A549 (cell line): ENCODE data around the gene QARS1. TPM values are rescaled to one million over a fixed set of nuclear protein-coding genes. Genes with fewer than 3 reads are reported as not detected.

Experiments
- ATAC-seq, 2 experiments: fragments of 200-7000 bp in 1 of 2; fragments of >200 bp in 1 of 2; cut with Nextera tagmentation in 1 of 2; cut with Tn5 transposase in 1 of 2; 3 replicates each; pipeline versions ENCODE4 v1.8.0 to v1.9.1; 2018 to 2020; ENCODE audit warnings: mild to moderate bottlenecking in 1 of 2, moderate library complexity in 1 of 2
- CTCF ChIA-PET: fragments of 300-600 bp; sonication (Branson Sonifier 250); formaldehyde crosslinking; extraction: SDS; loops from one replicate; lab custom pipeline; 2021; ENCODE audit warnings: antibody characterized with exemption, inconsistent platforms; lab: Yijun Ruan, JAX
- POLR2A ChIA-PET: fragments of 350-600 bp; formaldehyde crosslinking; extraction: SDS; loops from one replicate; lab custom pipeline; 2021; ENCODE audit warnings: antibody characterized with exemption, inconsistent platforms; lab: Yijun Ruan, JAX
- DNase-seq, 2 experiments: peaks; one replicate each; pipeline versions ENCODE4 v3.0.0 to v3.0.0-alpha.2; 2011 to 2016; ENCODE audit warnings: low read depth in 1 of 2, low spot score in 1 of 2
- FAIRE-seq: peaks from 2 replicates; lab custom pipeline; 2011; peaks lifted over from hg19 to GRCh38; lab: Jason Lieb, UNC
- H3K27ac ChIP-seq, 2 experiments: fragments of >200 bp; sonication (Bioruptor Twin); formaldehyde crosslinking; 3 replicates each; pipeline ENCODE4 v1.5.1; 2016 to 2017
- H3K4me1 ChIP-seq: fragments of >200 bp; sonication (Bioruptor Twin); formaldehyde crosslinking; 3 replicates; pipeline ENCODE4 v1.6.1; 2016
- H3K4me2 ChIP-seq: fragments of >200 bp; sonication (Bioruptor Twin); formaldehyde crosslinking; 3 replicates; pipeline ENCODE4 v1.6.1; 2016
- H3K4me3 ChIP-seq: fragments of >200 bp; sonication (Bioruptor Twin); formaldehyde crosslinking; 3 replicates; pipeline ENCODE4 v1.5.1; 2016
- H3K9me3 ChIP-seq: fragments of >200 bp; sonication (Bioruptor Twin); formaldehyde crosslinking; 3 replicates; pipeline ENCODE4 v1.6.1; 2016
- CBX8 ChIP-seq: fragments of 200-600 bp; sonication (generic); IDR thresholded peaks from 2 replicates; pipeline ENCODE4 v1.6.1; 2016
- CEBPB ChIP-seq, 2 experiments: fragments of >200 bp in 1 of 2; sonication (Bioruptor Twin) in 1 of 2; formaldehyde crosslinking in 1 of 2; IDR thresholded peaks; 2 replicates each; pipeline ENCODE4 v1.6.1; 2012 to 2016
- EHF ChIP-seq: fragments of 250-450 bp; sonication (Bioruptor Pico); IDR thresholded peaks from 2 replicates; pipeline ENCODE4 v1.5.0; 2020; ENCODE audit warnings: mild to moderate bottlenecking
- ELK1 ChIP-seq: fragments of 150-350 bp; IDR thresholded peaks from 2 replicates; pipeline ENCODE4 v1.6.1; 2014; ENCODE audit warnings: low read depth, mild to moderate bottlenecking, low read length
- FOXS1 ChIP-seq: fragments of 250-450 bp; sonication (Bioruptor Pico); IDR thresholded peaks from 2 replicates; pipeline ENCODE4 v1.5.0; 2020; ENCODE audit warnings: mild to moderate bottlenecking, moderate library complexity
- GATA3 ChIP-seq: IDR thresholded peaks from 2 replicates; pipeline ENCODE4 v1.6.1; 2012; ENCODE audit warnings: borderline replicate concordance
- HOXB5 ChIP-seq: fragments of 250-450 bp; sonication (Bioruptor Pico); IDR thresholded peaks from 2 replicates; pipeline ENCODE4 v1.5.0; 2020; ENCODE audit warnings: mild to moderate bottlenecking, moderate library complexity
- JUN ChIP-seq, 2 experiments: fragments of >200 bp; sonication (Bioruptor Twin); formaldehyde crosslinking; IDR thresholded peaks; 2 replicates in 1 of 2; 3 replicates in 1 of 2; pipeline ENCODE4 v1.6.1; 2016 to 2017
- KDM5A ChIP-seq: fragments of 200-600 bp; sonication (generic); IDR thresholded peaks from 2 replicates; pipeline ENCODE4 v1.6.1; 2016; ENCODE audit warnings: antibody characterized with exemption, mild to moderate bottlenecking
- MAX ChIP-seq: IDR thresholded peaks from 2 replicates; pipeline ENCODE4 v1.6.1; 2012
- MAZ ChIP-seq: fragments of 150-350 bp; IDR thresholded peaks from 2 replicates; pipeline ENCODE4 v1.6.1; 2014; ENCODE audit warnings: antibody characterized with exemption, low read depth, low read length, borderline replicate concordance
- NPAS2 ChIP-seq: fragments of 250-450 bp; sonication (Bioruptor Pico); IDR thresholded peaks from 2 replicates; pipeline ENCODE4 v1.8.0; 2022; ENCODE audit warnings: mild to moderate bottlenecking, moderate library complexity, borderline replicate concordance
- PBX3 ChIP-seq: IDR thresholded peaks from 2 replicates; pipeline ENCODE4 v1.6.1; 2012
- PHF8 ChIP-seq: fragments of 200-600 bp; sonication (generic); IDR thresholded peaks from 2 replicates; pipeline ENCODE4 v1.6.1; 2016; ENCODE audit warnings: low read depth, mild to moderate bottlenecking, antibody characterized with exemption, moderate library complexity, borderline replicate concordance
- POLR2A ChIP-seq: IDR thresholded peaks from 2 replicates; pipeline ENCODE4 v1.6.1; 2012; ENCODE audit warnings: mild to moderate bottlenecking, low read length
- RAD21 ChIP-seq, 2 experiments: fragments of >200 bp in 1 of 2; sonication (Bioruptor Twin) in 1 of 2; formaldehyde crosslinking in 1 of 2; IDR thresholded peaks in 1 of 2; conservative IDR thresholded peaks in 1 of 2; 2 replicates in 1 of 2; 3 replicates in 1 of 2; pipeline ENCODE4 v1.6.1; 2012 to 2018; ENCODE audit warnings: inconsistent platforms in 1 of 2
- RCOR1 ChIP-seq: fragments of 150-350 bp; IDR thresholded peaks from 2 replicates; pipeline ENCODE4 v1.6.1; 2014; ENCODE audit warnings: antibody characterized with exemption, low read length, low read depth
- RFX5 ChIP-seq: fragments of 450-650 bp; IDR thresholded peaks from 2 replicates; pipeline ENCODE4 v1.7.1; 2014; ENCODE audit warnings: antibody characterized with exemption, mild to moderate bottlenecking, moderate library complexity
- SREBF2 ChIP-seq: fragments of 450-650 bp; IDR thresholded peaks from 2 replicates; pipeline ENCODE4 v1.6.1; 2014; ENCODE audit warnings: mild to moderate bottlenecking, moderate library complexity
- TFCP2L1 ChIP-seq: fragments of 250-450 bp; sonication (Bioruptor Pico); IDR thresholded peaks from 2 replicates; pipeline ENCODE4 v1.5.0; 2021; ENCODE audit warnings: mild to moderate bottlenecking
- TP53 ChIP-seq: fragments of 250-450 bp; sonication (Bioruptor Pico); IDR thresholded peaks from 2 replicates; pipeline ENCODE4 v1.5.0; 2021; ENCODE audit warnings: mild to moderate bottlenecking, moderate library complexity
- USF2 ChIP-seq: fragments of 450-650 bp; IDR thresholded peaks from 2 replicates; pipeline ENCODE4 v1.6.1; 2014; ENCODE audit warnings: antibody characterized with exemption
- ZFP36 ChIP-seq: fragments of 450-650 bp; IDR thresholded peaks from 2 replicates; pipeline ENCODE4 v1.6.1; 2014; ENCODE audit warnings: borderline replicate concordance; ENCODE audit not compliant: partially characterized antibody
- ZNF302 ChIP-seq: fragments of 250-450 bp; sonication (Bioruptor Pico); IDR thresholded peaks from 2 replicates; pipeline ENCODE4 v1.9.0; 2021; ENCODE audit warnings: inconsistent platforms, mild to moderate bottlenecking, moderate library complexity
- ZSCAN20 ChIP-seq: fragments of 250-450 bp; sonication (Bioruptor Pico); IDR thresholded peaks from 2 replicates; pipeline ENCODE4 v1.8.0; 2022; ENCODE audit warnings: mild to moderate bottlenecking, moderate library complexity
- WGBS: methylation state at CpG from one replicate; pipeline ENCODE4 v1.1.6; 2017; ENCODE audit errors: missing lambda C conversion rate; 5-methylcytosine and 5-hydroxymethylcytosine counted together
- polyA minus RNA-seq: library from RNA; depleted of rRNA, polyadenylated mRNA; stranded (reverse); fragments of >200 nt; gene quantifications from 2 replicates; pipeline ENCODE4 v1.2.3, GENCODE V29; 2011; rRNA and poly(A)+ RNA removed
- polyA plus RNA-seq, 4 experiments: library from polyadenylated mRNA; depleted of rRNA in 3 of 4; stranded (reverse); fragments of >200 nt; fragmentation: RNase III in 1 of 4; extraction: RNeasy Plus Mini Kit Qiagen cat#74134 plus additional on column Dnase treatment in 1 of 4; gene quantifications; 2 replicates in 3 of 4; 3 replicates in 1 of 4; pipeline ENCODE4 v1.2.3, GENCODE V29; 2011 to 2017

QARS1 gene
- polyA plus RNA-seq (2011; rRNA removed) (118 and 196 TPM in 2 replicates), polyA plus RNA-seq (2017; fragmentation: RNase III; extraction: RNeasy Plus Mini Kit Qiagen cat#74134 plus additional on column Dnase treatment) (157 to 166 TPM (median 164 TPM) in 3 replicates), polyA minus RNA-seq (235 and 239 TPM in 2 replicates)
- 162 and 199 TPM in 2 replicates for polyA plus RNA-seq (2012; cell fraction: cytosol; rRNA removed)
- polyA plus RNA-seq (2012; cell fraction: nucleus; rRNA removed) = 708 and 819 TPM in 2 replicates

- CTCF ChIA-PET = no interaction called here
These were observed at the start of gene QARS1 for GRCh38 chr3:49104427-49105291. QARS1 (minus strand) TSS chr3:49104757; CDS start chr3:49104733, 24 bp downstream.

GRCh38 chr3:49153349-49153912 lies 48.9 kb upstream of the QARS1 start:
- no peak overlapping the region for H3K4me3 ChIP-seq
- WGBS = 73% methylated on average over 3 of the region's 3 CpGs
- FAIRE-seq = no peak
- POLR2A ChIA-PET = no interaction called here
- H3K9me3 ChIP-seq = no peaks in the 10 kb centered on the region
- H3K4me1 ChIP-seq = no peaks in the 10 kb centered on the region
- H3K27ac ChIP-seq = no peak overlapping the region
- ATAC-seq = 0 out of 6 replicates have a peak, but pooled peaks of 1 of the 2 experiments have one; percentile 10
- TF ChIP-seq TFCP2L1 (no peak), PHF8 (no peak), RCOR1 (no peak), ZFP36 (no peak), JUN (IDR thresholded peaks at IDR 0.05) (no peak)
- TF ChIP-seq, all 56 proteins: peak for 0
- DNase-seq = no peak
- CTCF ChIA-PET = interaction anchor here (0.6 to 1.3 kb wide), 3 partner anchors 18 to 59 kb away, joined by 3 to 4 read pairs (median 3); partner anchors contain the start of genes KLHDC8B and QRICH1
- no peak overlapping the region for H3K4me2 ChIP-seq

More at GRCh38 chr3:49104427-49105291, at the start of gene QARS1:
- TF ChIP-seq TFCP2L1 = no peak
- TF ChIP-seq PBX3 = no peak
- TF ChIP-seq GATA3 = no peak
- no peak for TF ChIP-seq ZSCAN20 (CRISPR knock-in tag)
- no peak for TF ChIP-seq USF2
- no peak for TF ChIP-seq ELK1
- TF ChIP-seq FOXS1 (CRISPR knock-in tag) = no peak
- no peak for TF ChIP-seq RAD21 (conservative IDR thresholded peaks at IDR 0.05 in 1 of 2, IDR thresholded peaks at IDR 0.05 in 1 of 2)
- TF ChIP-seq PHF8 = peak; percentile 77; the same call in 1 of the 2 replicates
- TF ChIP-seq ZNF302 (CRISPR knock-in tag) = no peak
- peak; percentile 46 for TF ChIP-seq POLR2A
- peak; percentile 52 for TF ChIP-seq MAX
- TF ChIP-seq RFX5 = no peak
- peak; percentile 78 for TF ChIP-seq KDM5A
- peak; percentile 67 to 79; a peak in 4 of 5 replicates for TF ChIP-seq JUN (IDR thresholded peaks at IDR 0.05)
- TF ChIP-seq TP53 (CRISPR knock-in tag) = peak; percentile 64; the same call in 1 of the 2 replicates
- TF ChIP-seq EHF (CRISPR knock-in tag) = no peak
- TF ChIP-seq MAZ = no peak
- no peak for TF ChIP-seq NPAS2 (CRISPR knock-in tag)
- TF ChIP-seq CBX8 = no peak
- TF ChIP-seq CEBPB (IDR thresholded peaks at IDR 0.05) = no peak
- TF ChIP-seq HOXB5 (CRISPR knock-in tag) = no peak
- no peak for TF ChIP-seq SREBF2
- H3K9me3 ChIP-seq = no peaks in the 10 kb centered on the region
- peak within 1 kb of the TSS; percentile 71 for H3K4me3 ChIP-seq
- H3K4me1 ChIP-seq = peaks cover 6% of the 10 kb centered on the region; the same call in 1 of the 3 replicates
- ATAC-seq = peak; percentile 96 to 98
- FAIRE-seq = no peak
- peak; percentile 84 to 92 for DNase-seq
- peak within 1 kb of the TSS; percentile 88 to 95 for H3K27ac ChIP-seq
- 1% methylated on average over 18 of the region's 50 CpGs for WGBS
- POLR2A ChIA-PET = interaction anchor here (1.0 to 1.3 kb wide), 2 partner anchors 10 to 16 kb away, joined by 4 to 6 read pairs; partner anchors contain the start of genes QRICH1 and USP19
- H3K4me2 ChIP-seq = peak within 1 kb of the TSS; percentile 93
